HepG2 (cell line): Measurements from ENCODE around the gene FAM229A. TPM values are rescaled to one million over a fixed set of nuclear protein-coding genes. Genes with fewer than 3 reads are reported as not detected.
A peak's percentile ranks its signal among the peaks of the same experiment; 100 is the strongest.

Experiments used
- KDM6A ChIP-seq: IDR thresholded peaks from 2 replicates; pipeline ENCODE4 v1.6.1; 2016; ENCODE audit warnings: low read depth
- MBNL3 ChIP-seq: fragments of 250-450 bp; sonication (Bioruptor Pico); conservative IDR thresholded peaks from 2 replicates; pipeline ENCODE4 v1.8.0; 2022; ENCODE audit warnings: mild to moderate bottlenecking, inconsistent platforms
- NFKB2 ChIP-seq: sonication (generic); formaldehyde crosslinking; IDR thresholded peaks from 2 replicates; pipeline ENCODE4 v1.4.0; 2020; ENCODE audit warnings: missing genetic modification reagents, borderline replicate concordance
- SALL1 ChIP-seq: sonication (generic); formaldehyde crosslinking; IDR thresholded peaks from 2 replicates; pipeline ENCODE4 v1.8.0; 2022; ENCODE audit warnings: mild to moderate bottlenecking, missing genetic modification reagents
- TAF1 ChIP-seq: sonication (generic); formaldehyde crosslinking; IDR thresholded peaks from 2 replicates; pipeline ENCODE4 v1.4.0; 2020; ENCODE audit warnings: missing genetic modification reagents
- XRCC5 ChIP-seq: fragments of 200-400 bp; formaldehyde crosslinking; optimal IDR thresholded peaks from 2 replicates; pipeline ENCODE3; 2017; ENCODE audit warnings: mild to moderate bottlenecking, low read length
- ZNF343 ChIP-seq: sonication (generic); formaldehyde crosslinking; IDR thresholded peaks from 2 replicates; pipeline ENCODE4 v1.4.0; 2020; ENCODE audit warnings: mild to moderate bottlenecking, missing genetic modification reagents
- polyA plus RNA-seq, 8 experiments: library from polyadenylated mRNA; depleted of rRNA in 3 of 8; stranded (reverse) in 7 of 8; unstranded in 1 of 8; fragments of >200 nt; fragmentation: Illumina TruSeq in 4 of 8; extraction: Trizol in 4 of 8; gene quantifications; 2 replicates each; pipeline versions ENCODE4 v1.2.1 to v1.2.3, GENCODE V29; 2011 to 2016; ENCODE audit warnings: low read depth in 4 of 8, missing spikeins in 1 of 8, mixed read lengths in 1 of 8; ENCODE audit not compliant: insufficient read depth in 1 of 8
- total RNA-seq, 5 experiments: library from RNA; depleted of rRNA; stranded (reverse); fragments of >200 nt; fragmentation: Illumina TruSeq; extraction: Trizol; gene quantifications; 2 replicates each; pipeline ENCODE4 v1.2.3, GENCODE V29; 2016; ENCODE audit warnings: low read depth in 1 of 5
- TF ChIP-seq, protein P1 (sequence below): sonication (generic); formaldehyde crosslinking; IDR thresholded peaks from 2 replicates; pipeline ENCODE4 v1.4.0; 2020; ENCODE audit warnings: mild to moderate bottlenecking, missing genetic modification reagents
- TF ChIP-seq, protein P2 (sequence below): sonication (generic); formaldehyde crosslinking; IDR thresholded peaks from 2 replicates; pipeline ENCODE4 v1.4.0; 2020; ENCODE audit warnings: missing genetic modification reagents

The FAM229A gene
- total and polyA plus RNA-seq, 2 of the 13 experiments (the other 11 are each of a cell fraction or from before 2014, with no cell fraction given) = 3.2 to 17.6 TPM

DNA sequence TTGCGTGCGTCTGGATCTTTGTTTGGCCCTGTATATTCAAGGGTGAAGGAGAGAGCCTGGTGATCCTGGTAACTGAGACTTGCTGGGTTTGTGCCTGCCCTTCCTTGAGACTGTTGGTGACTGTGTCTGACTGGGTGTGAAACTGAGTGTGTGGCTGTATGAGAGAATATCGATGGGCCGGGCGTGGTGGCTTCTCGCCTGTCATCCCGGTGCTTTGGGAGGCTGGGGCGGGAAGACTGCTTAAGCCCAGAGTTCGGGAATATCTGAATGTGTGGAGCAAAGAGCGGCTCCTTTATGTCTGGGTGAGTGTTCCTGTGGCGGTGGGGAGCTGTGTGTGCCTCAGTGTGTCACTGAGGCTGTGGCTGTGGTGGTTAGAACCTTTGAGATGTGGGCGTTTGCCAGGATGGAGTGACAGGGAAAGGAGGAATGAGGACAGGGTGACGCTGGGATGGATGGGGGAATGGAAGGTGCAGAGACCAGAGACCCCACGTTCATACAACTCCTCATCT lies 23.6 kb downstream of the FAM229A start (continued):
- TF ChIP-seq, protein P1, sequence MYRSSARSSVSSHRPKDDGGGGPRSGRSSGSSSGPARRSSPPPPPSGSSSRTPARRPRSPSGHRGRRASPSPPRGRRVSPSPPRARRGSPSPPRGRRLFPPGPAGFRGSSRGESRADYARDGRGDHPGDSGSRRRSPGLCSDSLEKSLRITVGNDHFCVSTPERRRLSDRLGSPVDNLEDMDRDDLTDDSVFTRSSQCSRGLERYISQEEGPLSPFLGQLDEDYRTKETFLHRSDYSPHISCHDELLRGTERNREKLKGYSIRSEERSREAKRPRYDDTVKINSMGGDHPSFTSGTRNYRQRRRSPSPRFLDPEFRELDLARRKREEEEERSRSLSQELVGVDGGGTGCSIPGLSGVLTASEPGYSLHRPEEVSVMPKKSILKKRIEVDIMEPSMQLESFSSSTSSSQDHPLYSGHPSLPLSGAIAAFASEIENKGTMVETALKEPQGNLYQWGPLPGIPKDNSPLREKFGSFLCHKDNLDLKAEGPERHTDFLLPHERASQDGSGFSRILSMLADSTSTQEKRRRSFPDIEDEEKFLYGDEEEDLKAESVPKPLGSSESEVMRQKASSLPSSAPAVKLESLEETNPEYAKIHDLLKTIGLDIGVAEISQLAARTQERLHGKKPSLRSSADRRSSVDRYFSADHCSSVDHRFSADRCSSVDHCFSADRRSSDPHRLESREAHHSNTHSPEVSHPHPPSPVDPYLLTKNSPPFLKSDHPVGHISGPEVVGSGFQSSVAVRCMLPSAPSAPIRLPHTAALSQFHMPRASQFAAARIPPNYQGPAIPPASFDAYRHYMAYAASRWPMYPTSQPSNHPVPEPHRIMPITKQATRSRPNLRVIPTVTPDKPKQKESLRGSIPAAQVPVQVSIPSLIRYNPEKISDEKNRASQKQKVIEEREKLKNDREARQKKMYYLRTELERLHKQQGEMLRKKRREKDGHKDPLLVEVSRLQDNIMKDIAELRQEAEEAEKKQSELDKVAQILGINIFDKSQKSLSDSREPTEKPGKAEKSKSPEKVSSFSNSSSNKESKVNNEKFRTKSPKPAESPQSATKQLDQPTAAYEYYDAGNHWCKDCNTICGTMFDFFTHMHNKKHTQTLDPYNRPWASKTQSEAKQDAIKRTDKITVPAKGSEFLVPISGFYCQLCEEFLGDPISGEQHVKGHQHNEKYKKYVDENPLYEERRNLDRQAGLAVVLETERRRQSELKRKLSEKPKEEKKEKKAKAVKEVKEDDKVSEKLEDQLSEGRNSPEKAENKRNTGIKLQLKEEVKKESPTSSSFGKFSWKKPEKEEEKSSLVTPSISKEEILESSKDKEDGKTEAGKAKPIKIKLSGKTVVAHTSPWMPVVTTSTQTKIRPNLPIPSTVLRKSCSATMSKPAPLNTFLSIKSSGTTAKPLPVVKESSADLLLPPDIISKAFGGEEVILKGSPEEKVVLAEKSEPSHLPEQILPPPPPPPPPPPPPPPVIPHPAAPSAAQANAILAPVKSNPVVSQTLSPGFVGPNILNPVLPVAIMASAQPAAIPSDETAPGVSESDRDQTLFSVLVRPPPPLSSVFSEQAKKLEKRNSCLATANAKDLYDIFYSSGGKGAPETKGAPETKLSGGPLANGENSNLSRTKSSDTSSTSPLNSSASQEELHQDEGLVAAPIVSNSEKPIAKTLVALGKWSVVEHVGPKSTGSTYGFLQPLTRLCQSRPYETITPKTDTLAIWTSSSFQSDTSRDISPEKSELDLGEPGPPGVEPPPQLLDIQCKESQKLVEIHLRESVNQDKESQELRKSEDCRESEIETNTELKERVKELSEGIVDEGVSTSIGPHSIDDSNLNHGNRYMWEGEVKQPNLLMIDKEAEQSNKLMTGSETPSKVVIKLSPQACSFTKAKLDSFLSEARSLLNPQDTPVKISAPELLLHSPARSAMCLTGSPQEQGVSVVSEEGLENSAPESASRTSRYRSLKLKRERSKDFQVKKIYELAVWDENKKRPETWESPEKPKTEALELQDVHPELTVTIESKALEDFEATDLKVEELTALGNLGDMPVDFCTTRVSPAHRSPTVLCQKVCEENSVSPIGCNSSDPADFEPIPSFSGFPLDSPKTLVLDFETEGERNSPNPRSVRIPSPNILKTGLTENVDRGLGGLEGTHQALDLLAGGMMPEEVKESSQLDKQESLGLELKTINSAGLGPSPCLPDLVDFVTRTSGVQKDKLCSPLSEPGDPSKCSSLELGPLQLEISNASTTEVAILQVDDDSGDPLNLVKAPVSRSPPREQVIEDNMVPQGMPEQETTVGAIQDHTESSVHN (CRISPR knock-in tag) = no peak
- TF ChIP-seq XRCC5 (peak; percentile 1), TAF1 (CRISPR knock-in tag) (0 out of 2 replicates have a peak, but pooled peaks have one; percentile 18), SALL1 (CRISPR knock-in tag) (no peak; the same call in 1 of the 2 replicates), ZNF343 (0 out of 2 replicates have a peak, but pooled peaks have one; percentile 30), KDM6A (CRISPR knock-in tag) (no peak), NFKB2 (no peak), MBNL3 (CRISPR knock-in tag) (no peak)
- TF ChIP-seq, protein P2, sequence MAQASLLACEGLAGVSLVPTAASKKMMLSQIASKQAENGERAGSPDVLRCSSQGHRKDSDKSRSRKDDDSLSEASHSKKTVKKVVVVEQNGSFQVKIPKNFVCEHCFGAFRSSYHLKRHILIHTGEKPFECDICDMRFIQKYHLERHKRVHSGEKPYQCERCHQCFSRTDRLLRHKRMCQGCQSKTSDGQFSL = no peak
